Suprapubic skin (tissue), 4 donors: ENCODE results near the gene TNNI3. TPM values are rescaled to one million over a fixed set of nuclear protein-coding genes. Genes with fewer than 3 reads are reported as not detected.

Experiments
- DNase-seq, 2 donors: peaks; one replicate each; pipeline ENCODE4 v3.0.0-alpha.2; 2019; ENCODE audit warnings: low spot score in 2 of 2
- H3K27ac ChIP-seq: fragments of 200-600 bp; sonication (generic); one replicate; pipeline ENCODE4 v1.5.1; 2019
- H3K27me3 ChIP-seq: fragments of 200-600 bp; sonication (generic); one replicate; pipeline ENCODE4 v1.5.1; 2019
- H3K36me3 ChIP-seq: fragments of 200-600 bp; sonication (generic); one replicate; pipeline ENCODE4 v1.5.1; 2019
- H3K4me1 ChIP-seq: fragments of 200-600 bp; sonication (generic); one replicate; pipeline ENCODE4 v1.5.1; 2019
- H3K4me3 ChIP-seq: fragments of 200-600 bp; sonication (generic); one replicate; pipeline ENCODE4 v1.5.1; 2019; ENCODE audit warnings: mild to moderate bottlenecking
- H3K9me3 ChIP-seq: fragments of 200-600 bp; sonication (generic); one replicate; pipeline ENCODE4 v1.5.1; 2019
- CTCF ChIP-seq, 2 donors: fragments of 200-600 bp in 1 of 2; fragments of 450-650 bp in 1 of 2; sonication (generic) in 1 of 2; IDR thresholded peaks; one replicate each; pipeline ENCODE4 v1.5.1; 2016 to 2019; ENCODE audit warnings: antibody characterized with exemption in 2 of 2, mild to moderate bottlenecking in 1 of 2, moderate library complexity in 1 of 2
- EP300 ChIP-seq: sonication (generic); formaldehyde crosslinking; IDR thresholded peaks from one replicate; pipeline ENCODE4 v1.6.1; 2017; ENCODE audit warnings: antibody characterized with exemption
- POLR2A ChIP-seq, 2 donors: fragments of 450-650 bp; IDR thresholded peaks; one replicate each; pipeline ENCODE4 v1.6.1; 2017; ENCODE audit warnings: antibody characterized with exemption in 2 of 2, mild to moderate bottlenecking in 2 of 2, moderate library complexity in 2 of 2
- POLR2AphosphoS5 ChIP-seq, 3 donors: sonication (generic); formaldehyde crosslinking; IDR thresholded peaks; one replicate each; pipeline ENCODE4 v1.6.1; 2017; ENCODE audit warnings: antibody characterized with exemption in 3 of 3
- WGBS: methylation state at CpG from one replicate; pipeline ENCODE4 v1.1.5; 2018; 5-methylcytosine and 5-hydroxymethylcytosine counted together
- total RNA-seq, 4 donors: library from RNA; depleted of rRNA; stranded (reverse); fragments of >200 nt; gene quantifications; one replicate each; pipeline ENCODE4 v1.1.0, GENCODE V29; 2016

Gene TNNI3
- total RNA-seq, 4 donors from 2014 or later: 1.7 to 4.7 (median 3.2) TPM

GRCh38 chr19:55118401-55118991 is 39.0 kb downstream of the TNNI3 start:
- Histone ChIP-seq H3K27me3 (peaks cover 3% of the 10 kb centered on the region), H3K9me3 (no peaks in the 10 kb centered on the region), H3K27ac (no peak overlapping the region), H3K4me3 (peak overlapping the region; percentile 69), H3K36me3 (no peaks in the 10 kb centered on the region), H3K4me1 (peaks cover 42% of the 10 kb centered on the region)
- DNase-seq: no peak
- no peak for TF ChIP-seq POLR2A (IDR thresholded peaks at IDR 0.05)
- peak in 1 of 2 donors; percentile 3 for TF ChIP-seq CTCF (IDR thresholded peaks at IDR 0.05)
- 27% methylated on average over 22 of the region's 22 CpGs for WGBS

- Histone ChIP-seq H3K4me1 (peaks cover 48% of the 10 kb centered on the region), H3K4me3 (peak overlapping the region; percentile 69), H3K9me3 (no peaks in the 10 kb centered on the region), H3K36me3 (no peaks in the 10 kb centered on the region), H3K27ac (peak overlapping the region; percentile 80), H3K27me3 (no peaks in the 10 kb centered on the region)
- WGBS: under 1% methylated on average over 31 of the region's 44 CpGs
- TF ChIP-seq POLR2A (IDR thresholded peaks at IDR 0.05) (no peak), CTCF (IDR thresholded peaks at IDR 0.05) (no peak), POLR2AphosphoS5 (IDR thresholded peaks at IDR 0.05) (peak in 2 of 3 donors; percentile 33 to 84), EP300 (no peak)
- peak; percentile 98 to 99 for DNase-seq
Measured at GRCh38 chr19:55117663-55118391, 39.7 kb downstream of the TNNI3 start.

- Histone ChIP-seq H3K27me3 (no peaks in the 10 kb centered on the region), H3K36me3 (peaks cover 6% of the 10 kb centered on the region), H3K4me3 (peak within 1 kb of the TSS; percentile 69), H3K9me3 (no peaks in the 10 kb centered on the region), H3K27ac (peak within 1 kb of the TSS; percentile 80), H3K4me1 (peaks cover 56% of the 10 kb centered on the region)
- TF ChIP-seq POLR2AphosphoS5 (IDR thresholded peaks at IDR 0.05) (no peak), POLR2A (IDR thresholded peaks at IDR 0.05) (peak in 1 of 2 donors; percentile 34), EP300 (no peak)
- under 1% methylated on average over 22 of the region's 97 CpGs for WGBS
- no peak for DNase-seq
Measured at GRCh38 chr19:55116859-55117662, 40.5 kb downstream of the TNNI3 start, which contains the start of gene PPP1R12C. TSS of gene PPP1R12C (minus strand) at chr19:55117637. CDS start at chr19:55117543, 94 bp downstream.

- Histone ChIP-seq H3K27ac (peak overlapping the region; percentile 80), H3K9me3 (no peaks in the 10 kb centered on the region), H3K4me1 (peaks cover 62% of the 10 kb centered on the region), H3K4me3 (peak overlapping the region; percentile 69), H3K36me3 (peaks cover 11% of the 10 kb centered on the region), H3K27me3 (no peaks in the 10 kb centered on the region)
- peak in 1 of 2 donors; percentile 88 for DNase-seq
- whole genome bisulfite sequencing: 1% methylated on average over 25 of the region's 25 CpGs
- TF ChIP-seq POLR2AphosphoS5 (IDR thresholded peaks at IDR 0.05): no peak
- TF ChIP-seq CTCF (IDR thresholded peaks at IDR 0.05): no peak
- TF ChIP-seq POLR2A (IDR thresholded peaks at IDR 0.05): no peak
- TF ChIP-seq EP300: no peak
Measured at GRCh38 chr19:55116232-55116858, 41.2 kb downstream of the TNNI3 start.

- Histone ChIP-seq H3K4me3 (peak overlapping the region; percentile 69), H3K27ac (peak overlapping the region; percentile 80), H3K27me3 (no peaks in the 10 kb centered on the region), H3K4me1 (peaks cover 62% of the 10 kb centered on the region), H3K36me3 (peaks cover 12% of the 10 kb centered on the region), H3K9me3 (no peaks in the 10 kb centered on the region)
- no peak for DNase-seq
- no peak for TF ChIP-seq POLR2AphosphoS5 (IDR thresholded peaks at IDR 0.05)
- TF ChIP-seq POLR2A (IDR thresholded peaks at IDR 0.05): no peak
- TF ChIP-seq CTCF (IDR thresholded peaks at IDR 0.05): no peak
- TF ChIP-seq EP300: no peak
- 48% methylated on average over 13 of the region's 13 CpGs for WGBS
Measured at GRCh38 chr19:55115446-55116065, 42.0 kb downstream of the TNNI3 start.
